Right lobe of liver (tissue), 4 donors: Measurements from ENCODE around the gene SLC49A3.

ENCODE experiments used
- CTCF ChIP-seq, 4 donors: fragments of 200-600 bp in 3 of 4; fragments of 450-650 bp in 1 of 4; IDR thresholded peaks; one replicate each; pipeline versions ENCODE4 v1.5.1 to v1.8.0; 2016 to 2022; ENCODE audit warnings: antibody characterized with exemption in 4 of 4, mild to moderate bottlenecking in 2 of 4
- POLR2A ChIP-seq: fragments of 450-650 bp; IDR thresholded peaks from one replicate; pipeline ENCODE4 v1.6.1; 2017; ENCODE audit warnings: antibody characterized with exemption, mild to moderate bottlenecking
- donor health status: DM: no; HTN: no; CAD: no.
- donor health status: DM: no; HTN: no; CAD: no.
- donor health status: DM: no; HTN: yes; CAD: no.

GRCh38 chr4:633406-633805 is 55.5 kb downstream of the SLC49A3 start:
- TF ChIP-seq POLR2A (no peak), CTCF (IDR thresholded peaks at IDR 0.05) (no peak)
